ENCODE data around the gene CRIP3. TPM values are rescaled to one million over a fixed set of nuclear protein-coding genes. Genes with fewer than 3 reads are reported as not detected.

CRIP3 gene
- total and polyA plus RNA-seq, 2 of the 13 experiments (the other 11 are each of a cell fraction or from before 2014, with no cell fraction given), result 6.3 to 9.3 TPM

- TF ChIP-seq ZNF326 (CRISPR knock-in tag; IDR thresholded peaks at IDR 0.05; ENCODE audit: borderline replicate concordance), result no peak
- TF ChIP-seq ZNF343 (CRISPR knock-in tag; IDR thresholded peaks at IDR 0.05), result no peak; the same call in 1 of the 2 replicates
- no peak for TF ChIP-seq MATR3 (CRISPR knock-in tag; IDR thresholded peaks at IDR 0.05)
- peak; percentile 84 for TF ChIP-seq PPARG (CRISPR knock-in tag; conservative IDR thresholded peaks at IDR 0.05)
- 0 out of 2 replicates have a peak, but pooled peaks have one; percentile 41 for TF ChIP-seq ZC3H13 (CRISPR knock-in tag; IDR thresholded peaks at IDR 0.05)
- TF ChIP-seq THAP7 (CRISPR knock-in tag; IDR thresholded peaks at IDR 0.05), result no peak
- no peak for TF ChIP-seq KMT2A (CRISPR knock-in tag; IDR thresholded peaks at IDR 0.05)
- no peak for TF ChIP-seq FOXK2 (IDR thresholded peaks at IDR 0.05)
- peak; percentile 49; the same call in 1 of the 2 replicates for TF ChIP-seq ZNF619 (CRISPR knock-in tag; IDR thresholded peaks at IDR 0.05)
- no peak for TF ChIP-seq PTBP1 (IDR thresholded peaks at IDR 0.05; ENCODE audit: low read depth, low read length, poor library complexity, severe bottlenecking)
- no peak for TF ChIP-seq SP140L (CRISPR knock-in tag; IDR thresholded peaks at IDR 0.05; ENCODE audit: borderline replicate concordance)
- TF ChIP-seq EED (CRISPR knock-in tag; IDR thresholded peaks at IDR 0.05), result no peak
- 0 out of 2 replicates have a peak, but pooled peaks have one; percentile 13 for TF ChIP-seq ZNF737 (CRISPR knock-in tag; IDR thresholded peaks at IDR 0.05; ENCODE audit: borderline replicate concordance)
- TF ChIP-seq ZNF644 (CRISPR knock-in tag; IDR thresholded peaks at IDR 0.05; ENCODE audit: low read depth), result no peak
- TF ChIP-seq PBX2 (CRISPR knock-in tag; IDR thresholded peaks at IDR 0.05), result no peak
- TF ChIP-seq CTCF (CRISPR knock-in tag; IDR thresholded peaks at IDR 0.05), result no peak
- 0 out of 2 replicates have a peak, but pooled peaks have one; percentile 11 for TF ChIP-seq MTA3 (CRISPR knock-in tag; IDR thresholded peaks at IDR 0.05)
- TF ChIP-seq IRF9 (CRISPR knock-in tag; IDR thresholded peaks at IDR 0.05; ENCODE audit: borderline replicate concordance), result no peak; the same call in 1 of the 2 replicates
- 0 out of 2 replicates have a peak, but pooled peaks have one; percentile 79 for TF ChIP-seq GTF3A (CRISPR knock-in tag; conservative IDR thresholded peaks at IDR 0.05)
- no peak for TF ChIP-seq ATF1 (CRISPR knock-in tag; IDR thresholded peaks at IDR 0.05)
- no peak for TF ChIP-seq HOXA7 (CRISPR knock-in tag; IDR thresholded peaks at IDR 0.05)
- TF ChIP-seq E2F5 (CRISPR knock-in tag; conservative IDR thresholded peaks at IDR 0.05), result no peak
- no peak for TF ChIP-seq EEA1 (CRISPR knock-in tag; IDR thresholded peaks at IDR 0.05; ENCODE audit: borderline replicate concordance)
- no peak for TF ChIP-seq ATAD3A (CRISPR knock-in tag; IDR thresholded peaks at IDR 0.05)
- TF ChIP-seq HNF4A (CRISPR knock-in tag; IDR thresholded peaks at IDR 0.05), result peak; percentile 97
These were observed 31.9 kb downstream of the CRIP3 start (continued) for GRCh38 chr6:43276577-43277305.
